ENCODE data around the gene CHRNA4. TPM values are rescaled to one million over a fixed set of nuclear protein-coding genes. Genes with fewer than 3 reads are reported as not detected.

CHRNA4 gene
- total RNA-seq, 3 donors from 2014 or later = not detected

- no peaks in the 10 kb centered on the region for H3K4me1 ChIP-seq (ENCODE audit: low read depth)
- no peak for TF ChIP-seq CTCF (IDR thresholded peaks at IDR 0.05)
- intact Hi-C loops (cut with DNase I, micrococcal nuclease) = no loop called here
- H3K36me3 ChIP-seq (ENCODE audit: low read depth) = no peaks in the 10 kb centered on the region
- no peak for DNase-seq
- no peaks in the 10 kb centered on the region for H3K9me3 ChIP-seq
- no peak overlapping the region for H3K4me3 ChIP-seq
- no peak for ATAC-seq
Measured at GRCh38 chr20:63364801-63365585, 3.8 kb upstream of the CHRNA4 start.

- ATAC-seq = no peak
- no peaks in the 10 kb centered on the region for H3K9me3 ChIP-seq
- H3K4me1 ChIP-seq (ENCODE audit: low read depth) = no peaks in the 10 kb centered on the region
- no peak overlapping the region for H3K4me3 ChIP-seq
- H3K36me3 ChIP-seq (ENCODE audit: low read depth) = no peaks in the 10 kb centered on the region
- TF ChIP-seq CTCF (IDR thresholded peaks at IDR 0.05) = no peak
- intact Hi-C loops (cut with DNase I, micrococcal nuclease) = no loop called here
- no peak for DNase-seq
Measured at GRCh38 chr20:63363981-63364561, 2.9 kb upstream of the CHRNA4 start.

- intact Hi-C loops (cut with DNase I, micrococcal nuclease) = no loop called here
- Histone ChIP-seq H3K36me3 (ENCODE audit: low read depth) (no peaks in the 10 kb centered on the region), H3K9me3 (no peaks in the 10 kb centered on the region), H3K4me3 (no peak overlapping the region), H3K4me1 (ENCODE audit: low read depth) (no peaks in the 10 kb centered on the region)
- no peak for ATAC-seq
- TF ChIP-seq CTCF (IDR thresholded peaks at IDR 0.05) = no peak
- no peak for DNase-seq
Measured at GRCh38 chr20:63363013-63363957, 2.1 kb upstream of the CHRNA4 start.

GRCh38 chr20:63362436-63363009, 1.4 kb upstream of the CHRNA4 start:
- no peak for DNase-seq
- H3K36me3 ChIP-seq (ENCODE audit: low read depth) = no peaks in the 10 kb centered on the region
- no peak for TF ChIP-seq CTCF (IDR thresholded peaks at IDR 0.05)
- no peak for ATAC-seq
- no peaks in the 10 kb centered on the region for H3K9me3 ChIP-seq
- no peak overlapping the region for H3K4me3 ChIP-seq
- H3K4me1 ChIP-seq (ENCODE audit: low read depth) = no peaks in the 10 kb centered on the region
- intact Hi-C loops (cut with DNase I, micrococcal nuclease) = no loop called here

Measured in mucosa of descending colon (tissue), 3 donors.